ENCODE measurements around the gene KATNA1. TPM values are rescaled to one million over a fixed set of nuclear protein-coding genes. Genes with fewer than 3 reads are reported as not detected.

Gene KATNA1
- total and polyA plus RNA-seq, 4 donors, result 3.1 to 14.5 (median 6.5) TPM

GRCh38 chr6:149694921-149695320 lies 46.4 kb upstream of the KATNA1 start:
- no peak overlapping the region for H3K27ac ChIP-seq (ENCODE audit: low read depth in 1 of 2, low read length in 2 of 2)
- no peaks in the 10 kb centered on the region for H3K9me3 ChIP-seq (ENCODE audit: control insufficient read depth in 4 of 4, low read length in 3 of 4)
- H3K4me1 ChIP-seq (ENCODE audit: control insufficient read depth in 4 of 4, insufficient read depth in 4 of 4, low read length in 3 of 4), result peaks cover 0 to 2% (median 0%) of the 10 kb centered on the region in 4 donors
- no peaks in the 10 kb centered on the region for H3K27me3 ChIP-seq (ENCODE audit: control insufficient read depth in 4 of 4, insufficient read depth in 4 of 4, low read length in 3 of 4)
- no peak overlapping the region for H3K9ac ChIP-seq (ENCODE audit: low read depth in 1 of 2, low read length in 2 of 2)
- H3K36me3 ChIP-seq (ENCODE audit: control insufficient read depth in 4 of 4, insufficient read depth in 3 of 4, low read depth in 1 of 4, low read length in 3 of 4), result peaks cover 2 to 12% (median 8%) of the 10 kb centered on the region in 4 donors
- TF ChIP-seq EGR1 (IDR thresholded peaks at IDR 0.05; ENCODE audit: low read depth in 2 of 2) (no peak), NR2F2 (IDR thresholded peaks at IDR 0.05) (no peak), RXRA (IDR thresholded peaks at IDR 0.05) (no peak), RAD21 (IDR thresholded peaks at IDR 0.05) (no peak), SP1 (IDR thresholded peaks at IDR 0.05) (no peak), JUND (IDR thresholded peaks at IDR 0.05) (no peak), GABPA (IDR thresholded peaks at IDR 0.05 in 1 of 2, conservative IDR thresholded peaks at IDR 0.05 in 1 of 2) (no peak), HNF4G (IDR thresholded peaks at IDR 0.05) (no peak), CTCF (IDR thresholded peaks at IDR 0.05; ENCODE audit: low read depth, low read length, missing input control) (no peak), FOXA2 (IDR thresholded peaks at IDR 0.05) (no peak), FOXA1 (IDR thresholded peaks at IDR 0.05) (no peak), ZBTB33 (IDR thresholded peaks at IDR 0.05) (no peak), TAF1 (conservative IDR thresholded peaks at IDR 0.05) (no peak)
- DNase-seq (ENCODE audit: low spot score), result no peak
- H3K4me3 ChIP-seq (ENCODE audit: low read depth in 1 of 3, low read length in 3 of 3), result no peak overlapping the region
- WGBS, result 94% methylated on average over 2 of the region's 2 CpGs

DNA sequence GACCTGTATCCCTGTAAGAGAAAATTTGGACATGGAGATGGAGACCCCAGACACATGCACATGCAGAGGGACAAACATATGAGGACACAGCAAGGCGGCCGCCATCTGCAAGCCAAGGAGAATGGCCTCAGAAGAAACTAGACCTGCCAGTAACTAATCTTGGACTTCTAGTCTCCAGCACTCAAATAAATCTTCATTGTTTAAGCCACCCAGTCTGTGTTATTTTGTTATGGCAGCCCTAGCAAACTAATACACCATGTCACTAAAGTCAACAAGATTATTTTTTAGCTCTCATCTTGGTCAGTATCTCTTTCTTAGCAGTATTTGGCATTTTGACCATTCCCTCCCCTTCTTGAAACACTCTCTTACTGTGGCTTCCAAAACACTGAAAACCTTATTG lies 42.7 kb upstream of the KATNA1 start:
- no peaks in the 10 kb centered on the region for H3K4me1 ChIP-seq (ENCODE audit: control insufficient read depth in 4 of 4, insufficient read depth in 4 of 4, low read length in 3 of 4)
- no peaks in the 10 kb centered on the region for H3K27me3 ChIP-seq (ENCODE audit: control insufficient read depth in 4 of 4, insufficient read depth in 4 of 4, low read length in 3 of 4)
- H3K9ac ChIP-seq (ENCODE audit: low read depth in 1 of 2, low read length in 2 of 2), result no peak overlapping the region
- H3K4me3 ChIP-seq (ENCODE audit: low read depth in 1 of 3, low read length in 3 of 3), result no peak overlapping the region
- H3K36me3 ChIP-seq (ENCODE audit: control insufficient read depth in 4 of 4, insufficient read depth in 3 of 4, low read depth in 1 of 4, low read length in 3 of 4), result peaks cover 2 to 10% (median 7%) of the 10 kb centered on the region in 4 donors
- no peak overlapping the region for H3K27ac ChIP-seq (ENCODE audit: low read depth in 1 of 2, low read length in 2 of 2)
- WGBS, result 100% methylated on average over 2 of the region's 2 CpGs
- no peaks in the 10 kb centered on the region for H3K9me3 ChIP-seq (ENCODE audit: control insufficient read depth in 4 of 4, low read length in 3 of 4)
- TF ChIP-seq FOXA1 (IDR thresholded peaks at IDR 0.05) (no peak), RXRA (IDR thresholded peaks at IDR 0.05) (no peak), EGR1 (IDR thresholded peaks at IDR 0.05; ENCODE audit: low read depth in 2 of 2) (no peak), TAF1 (conservative IDR thresholded peaks at IDR 0.05) (no peak), JUND (IDR thresholded peaks at IDR 0.05) (no peak), HNF4G (IDR thresholded peaks at IDR 0.05) (no peak), CTCF (IDR thresholded peaks at IDR 0.05; ENCODE audit: low read depth, low read length, missing input control) (no peak), YY1 (IDR thresholded peaks at IDR 0.05) (no peak), HNF4A (conservative IDR thresholded peaks at IDR 0.05) (no peak), SP1 (IDR thresholded peaks at IDR 0.05) (no peak), GABPA (IDR thresholded peaks at IDR 0.05 in 1 of 2, conservative IDR thresholded peaks at IDR 0.05 in 1 of 2) (no peak), RAD21 (IDR thresholded peaks at IDR 0.05) (no peak), NR2F2 (IDR thresholded peaks at IDR 0.05) (no peak), ZBTB33 (IDR thresholded peaks at IDR 0.05) (no peak), FOXA2 (IDR thresholded peaks at IDR 0.05) (no peak)
- TF ChIP-seq, protein P1, sequence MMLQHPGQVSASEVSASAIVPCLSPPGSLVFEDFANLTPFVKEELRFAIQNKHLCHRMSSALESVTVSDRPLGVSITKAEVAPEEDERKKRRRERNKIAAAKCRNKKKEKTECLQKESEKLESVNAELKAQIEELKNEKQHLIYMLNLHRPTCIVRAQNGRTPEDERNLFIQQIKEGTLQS (IDR thresholded peaks at IDR 0.05), result no peak
- TF ChIP-seq, protein P2, sequence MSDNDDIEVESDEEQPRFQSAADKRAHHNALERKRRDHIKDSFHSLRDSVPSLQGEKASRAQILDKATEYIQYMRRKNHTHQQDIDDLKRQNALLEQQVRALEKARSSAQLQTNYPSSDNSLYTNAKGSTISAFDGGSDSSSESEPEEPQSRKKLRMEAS (IDR thresholded peaks at IDR 0.05), result no peak
- DNase-seq (ENCODE audit: low spot score), result no peak
